ENCODE measurements around the gene C6orf136.
"Not testable (repeated sequence)": the region's sequence is repeated elsewhere in the genome, so short reads cannot be mapped to it uniquely, and the experiment has no call there.

DNA sequence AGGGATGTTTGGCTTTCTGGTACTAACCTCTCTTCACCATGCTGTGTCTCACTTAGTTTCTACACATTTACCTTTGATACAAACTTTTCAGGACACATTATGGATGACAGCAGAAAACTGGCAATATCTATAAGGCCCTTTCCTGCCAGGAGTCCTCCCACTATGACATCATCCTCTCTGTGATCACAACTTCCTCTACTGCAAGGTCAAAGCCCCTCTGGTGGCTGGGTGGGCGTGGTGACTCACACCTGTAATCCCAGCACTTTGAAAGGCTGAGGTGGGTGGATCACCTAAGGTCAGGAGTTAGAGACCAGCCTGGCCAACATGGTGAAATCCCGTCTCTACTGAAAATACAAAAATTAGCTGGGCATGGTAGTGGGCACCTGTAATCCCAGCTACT is 19.4 kb downstream of the C6orf136 start:
- TF ChIP-seq, protein P1, sequence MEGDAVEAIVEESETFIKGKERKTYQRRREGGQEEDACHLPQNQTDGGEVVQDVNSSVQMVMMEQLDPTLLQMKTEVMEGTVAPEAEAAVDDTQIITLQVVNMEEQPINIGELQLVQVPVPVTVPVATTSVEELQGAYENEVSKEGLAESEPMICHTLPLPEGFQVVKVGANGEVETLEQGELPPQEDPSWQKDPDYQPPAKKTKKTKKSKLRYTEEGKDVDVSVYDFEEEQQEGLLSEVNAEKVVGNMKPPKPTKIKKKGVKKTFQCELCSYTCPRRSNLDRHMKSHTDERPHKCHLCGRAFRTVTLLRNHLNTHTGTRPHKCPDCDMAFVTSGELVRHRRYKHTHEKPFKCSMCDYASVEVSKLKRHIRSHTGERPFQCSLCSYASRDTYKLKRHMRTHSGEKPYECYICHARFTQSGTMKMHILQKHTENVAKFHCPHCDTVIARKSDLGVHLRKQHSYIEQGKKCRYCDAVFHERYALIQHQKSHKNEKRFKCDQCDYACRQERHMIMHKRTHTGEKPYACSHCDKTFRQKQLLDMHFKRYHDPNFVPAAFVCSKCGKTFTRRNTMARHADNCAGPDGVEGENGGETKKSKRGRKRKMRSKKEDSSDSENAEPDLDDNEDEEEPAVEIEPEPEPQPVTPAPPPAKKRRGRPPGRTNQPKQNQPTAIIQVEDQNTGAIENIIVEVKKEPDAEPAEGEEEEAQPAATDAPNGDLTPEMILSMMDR (IDR thresholded peaks at IDR 0.05 in 2 of 3, conservative IDR thresholded peaks at IDR 0.05 in 1 of 3; ENCODE audit: insufficient read depth in 2 of 3, low read depth in 1 of 3, low read length in 3 of 3): not testable (repeated sequence)
- not testable (repeated sequence) for TF ChIP-seq SNRNP70 (optimal IDR thresholded peaks at IDR 0.05; ENCODE audit: low read depth, low read length); POLR2A (conservative IDR thresholded peaks at IDR 0.05); CBX8 (IDR thresholded peaks at IDR 0.05; ENCODE audit: borderline replicate concordance, extremely low read depth, low read depth, low read length, poor library complexity, severe bottlenecking); ATF1 (CRISPR knock-in tag; IDR thresholded peaks at IDR 0.05); ATF1 (tag; IDR thresholded peaks at IDR 0.05)
- TF ChIP-seq, protein P2, sequence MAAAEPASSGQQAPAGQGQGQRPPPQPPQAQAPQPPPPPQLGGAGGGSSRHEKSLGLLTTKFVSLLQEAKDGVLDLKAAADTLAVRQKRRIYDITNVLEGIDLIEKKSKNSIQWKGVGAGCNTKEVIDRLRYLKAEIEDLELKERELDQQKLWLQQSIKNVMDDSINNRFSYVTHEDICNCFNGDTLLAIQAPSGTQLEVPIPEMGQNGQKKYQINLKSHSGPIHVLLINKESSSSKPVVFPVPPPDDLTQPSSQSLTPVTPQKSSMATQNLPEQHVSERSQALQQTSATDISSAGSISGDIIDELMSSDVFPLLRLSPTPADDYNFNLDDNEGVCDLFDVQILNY (CRISPR knock-in tag; IDR thresholded peaks at IDR 0.05): not testable (repeated sequence)
- TF ChIP-seq, protein P3, sequence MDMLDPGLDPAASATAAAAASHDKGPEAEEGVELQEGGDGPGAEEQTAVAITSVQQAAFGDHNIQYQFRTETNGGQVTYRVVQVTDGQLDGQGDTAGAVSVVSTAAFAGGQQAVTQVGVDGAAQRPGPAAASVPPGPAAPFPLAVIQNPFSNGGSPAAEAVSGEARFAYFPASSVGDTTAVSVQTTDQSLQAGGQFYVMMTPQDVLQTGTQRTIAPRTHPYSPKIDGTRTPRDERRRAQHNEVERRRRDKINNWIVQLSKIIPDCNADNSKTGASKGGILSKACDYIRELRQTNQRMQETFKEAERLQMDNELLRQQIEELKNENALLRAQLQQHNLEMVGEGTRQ (CRISPR knock-in tag; IDR thresholded peaks at IDR 0.05): not testable (repeated sequence)
- TF ChIP-seq, protein P4, sequence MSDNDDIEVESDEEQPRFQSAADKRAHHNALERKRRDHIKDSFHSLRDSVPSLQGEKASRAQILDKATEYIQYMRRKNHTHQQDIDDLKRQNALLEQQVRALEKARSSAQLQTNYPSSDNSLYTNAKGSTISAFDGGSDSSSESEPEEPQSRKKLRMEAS (CRISPR knock-in tag; IDR thresholded peaks at IDR 0.05): not testable (repeated sequence)
- TF ChIP-seq, protein P5, sequence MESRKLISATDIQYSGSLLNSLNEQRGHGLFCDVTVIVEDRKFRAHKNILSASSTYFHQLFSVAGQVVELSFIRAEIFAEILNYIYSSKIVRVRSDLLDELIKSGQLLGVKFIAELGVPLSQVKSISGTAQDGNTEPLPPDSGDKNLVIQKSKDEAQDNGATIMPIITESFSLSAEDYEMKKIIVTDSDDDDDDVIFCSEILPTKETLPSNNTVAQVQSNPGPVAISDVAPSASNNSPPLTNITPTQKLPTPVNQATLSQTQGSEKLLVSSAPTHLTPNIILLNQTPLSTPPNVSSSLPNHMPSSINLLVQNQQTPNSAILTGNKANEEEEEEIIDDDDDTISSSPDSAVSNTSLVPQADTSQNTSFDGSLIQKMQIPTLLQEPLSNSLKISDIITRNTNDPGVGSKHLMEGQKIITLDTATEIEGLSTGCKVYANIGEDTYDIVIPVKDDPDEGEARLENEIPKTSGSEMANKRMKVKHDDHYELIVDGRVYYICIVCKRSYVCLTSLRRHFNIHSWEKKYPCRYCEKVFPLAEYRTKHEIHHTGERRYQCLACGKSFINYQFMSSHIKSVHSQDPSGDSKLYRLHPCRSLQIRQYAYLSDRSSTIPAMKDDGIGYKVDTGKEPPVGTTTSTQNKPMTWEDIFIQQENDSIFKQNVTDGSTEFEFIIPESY (CRISPR knock-in tag; IDR thresholded peaks at IDR 0.05): not testable (repeated sequence)

Measured in K562 (cell line).